GM21786 (cell line): ENCODE results near the gene PHAF1.
"Not testable (repeated sequence)": the region's sequence is repeated elsewhere in the genome, so short reads cannot be mapped to it uniquely, and the experiment has no call there.

Source experiments
- ATAC-seq: cut with Tn5 transposase; IDR thresholded peaks from one replicate; pipeline ENCODE4 v1.9.1; 2021; ENCODE audit not compliant: unreplicated experiment

Gene PHAF1

GRCh38 chr16:67104845-67105244 lies 4.9 kb upstream of the PHAF1 start:
- ATAC-seq, result no peak

DNA sequence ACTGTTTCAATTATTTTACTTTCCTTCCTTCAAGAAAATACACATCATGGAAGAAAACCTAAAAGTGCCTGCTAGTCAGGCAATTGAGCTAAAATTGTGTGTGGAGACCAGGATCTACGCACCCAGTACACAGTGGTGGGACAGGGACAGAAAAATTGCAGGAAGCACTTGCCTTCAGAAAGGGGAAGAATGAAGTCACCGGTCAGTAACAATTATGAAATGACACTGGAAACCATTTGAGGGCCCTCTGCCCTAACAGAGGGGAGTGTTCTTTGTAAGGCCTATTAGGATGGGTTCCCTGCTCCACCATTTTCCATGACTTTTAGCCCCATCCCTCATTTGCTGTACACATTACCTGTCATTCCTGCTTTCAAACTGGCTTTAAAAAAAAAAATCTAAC lies 4.5 kb upstream of the PHAF1 start:
- no peak for ATAC-seq

DNA sequence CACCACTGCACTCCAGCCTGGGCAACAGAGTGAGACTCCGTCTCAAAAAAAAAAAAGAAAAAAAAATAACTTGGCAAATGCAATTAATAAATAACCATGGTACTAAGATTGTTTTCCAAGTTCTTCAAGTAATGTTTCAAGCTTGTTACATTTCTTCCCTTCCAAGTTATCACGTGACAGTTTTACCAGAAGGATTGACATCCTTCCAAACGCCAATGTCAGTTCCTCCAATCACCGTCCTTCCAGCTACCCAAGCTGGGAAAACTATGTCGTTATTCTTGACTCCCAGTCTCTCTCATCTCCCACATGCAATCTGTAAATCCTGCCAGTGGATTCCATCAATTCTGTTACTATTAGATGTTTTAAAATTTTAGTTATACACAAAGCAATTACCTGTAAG lies 3.9 kb upstream of the PHAF1 start:
- ATAC-seq, result no peak

- ATAC-seq, result no peak
Observed at GRCh38 chr16:67108489-67108888, 1.3 kb upstream of the PHAF1 start.

DNA sequence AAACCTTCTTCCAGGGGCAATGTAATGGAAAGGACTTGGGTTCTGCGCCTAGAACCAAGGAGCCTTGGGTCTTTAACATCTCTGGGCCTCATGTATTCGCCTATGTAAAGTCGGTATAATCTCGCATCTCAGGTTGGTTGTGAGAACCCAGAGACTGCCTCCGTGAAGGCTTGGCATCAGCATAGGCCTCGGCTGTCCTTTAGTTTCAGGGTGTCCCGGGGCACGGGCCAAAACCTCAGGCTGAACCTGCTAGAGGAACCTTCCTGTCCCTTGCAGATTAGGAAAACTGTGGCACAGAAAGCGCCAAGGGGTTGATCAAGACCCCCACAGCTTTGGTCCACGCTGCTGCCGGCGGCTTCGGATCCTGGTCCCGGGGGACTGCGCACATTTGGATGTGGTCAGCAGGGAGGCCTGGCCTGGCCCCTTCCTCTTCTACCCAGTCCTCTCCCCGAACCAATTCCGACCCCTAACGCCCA lies 772 bp upstream of the PHAF1 start:
- no peak for ATAC-seq

GRCh38 chr16:67111951-67112444 lies 2.3 kb downstream of the PHAF1 start:
- no peak for ATAC-seq

DNA sequence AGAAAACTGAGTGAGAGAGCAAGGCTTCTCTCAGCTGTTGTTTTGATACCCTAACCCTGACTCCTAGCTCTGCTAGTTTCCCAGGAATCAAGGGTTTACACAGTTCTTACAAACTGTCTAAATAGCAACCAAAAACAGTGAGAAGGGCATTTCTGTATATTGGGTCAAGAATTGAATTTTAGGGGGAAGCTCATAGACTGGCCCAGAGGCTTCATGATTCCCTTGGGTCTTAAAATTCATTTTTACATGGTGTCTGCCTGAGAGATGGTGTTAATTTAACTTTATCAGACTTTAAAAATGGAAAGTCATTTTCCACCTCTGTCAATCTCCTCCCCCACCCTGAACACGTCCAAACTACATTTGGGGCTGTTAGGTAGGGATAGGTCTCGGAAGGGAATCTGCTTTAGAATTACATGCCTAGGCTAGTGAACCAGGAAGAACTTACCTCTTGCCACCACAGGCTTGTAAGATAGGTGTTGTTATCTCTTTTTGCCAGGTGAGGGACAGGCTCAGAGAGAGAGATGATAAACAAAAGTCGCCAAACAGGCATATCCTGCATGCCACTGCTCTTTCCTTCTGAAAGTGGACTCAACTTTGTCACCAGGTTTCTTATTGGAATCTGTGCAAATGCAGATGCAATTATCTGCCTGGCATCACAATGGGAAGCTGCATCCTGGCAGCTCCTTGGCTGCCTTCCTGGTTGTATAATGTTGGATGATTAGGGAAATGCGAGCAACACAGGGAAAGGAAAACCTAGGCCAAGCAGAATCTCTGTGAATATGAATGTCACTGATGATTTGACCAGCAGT lies 3.1 kb downstream of the PHAF1 start:
- no peak for ATAC-seq

DNA sequence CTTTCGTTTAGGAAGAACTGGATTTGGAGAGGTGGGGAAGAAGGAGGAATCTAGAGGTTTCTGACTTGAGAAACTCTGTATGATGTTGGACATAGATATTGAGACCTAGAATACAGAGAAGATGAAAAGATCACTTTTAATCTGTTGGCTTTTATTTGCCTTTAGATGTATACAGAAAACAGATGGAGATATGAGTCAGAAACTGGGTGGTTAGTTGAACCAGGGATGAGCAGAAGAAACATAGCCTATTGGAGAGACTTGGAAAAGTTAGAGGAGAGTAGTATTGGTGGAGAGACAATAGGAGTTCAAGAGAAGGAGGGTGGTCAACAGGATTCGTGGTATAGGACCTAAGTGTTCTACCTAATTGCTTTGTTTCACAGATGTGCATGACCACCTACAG lies 5.1 kb downstream of the PHAF1 start:
- no peak for ATAC-seq

DNA sequence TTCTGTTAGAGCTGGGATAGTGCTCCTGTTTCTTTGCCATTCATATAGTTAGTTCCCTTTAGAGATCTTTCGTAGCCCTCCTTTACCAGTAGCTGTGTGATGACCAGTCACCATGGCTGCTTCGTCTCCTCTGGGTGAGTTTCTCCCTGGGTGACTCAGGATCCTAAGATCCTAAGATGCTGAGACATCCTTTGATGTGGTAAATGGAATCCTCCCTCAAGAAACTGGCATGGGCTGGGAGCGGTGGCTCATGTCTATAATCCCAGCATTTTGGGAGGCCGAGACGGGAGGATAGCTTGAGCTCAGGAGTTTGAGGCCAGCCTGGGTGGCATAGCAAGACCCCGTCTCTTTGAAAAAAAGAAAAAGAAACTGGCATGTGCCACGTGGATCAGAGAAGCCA lies 5.9 kb downstream of the PHAF1 start:
- ATAC-seq, result no peak

GRCh38 chr16:67116388-67117311 lies 6.9 kb downstream of the PHAF1 start:
- ATAC-seq, result no peak

- no peak for ATAC-seq
Observed at GRCh38 chr16:67117716-67118115, 8.0 kb downstream of the PHAF1 start.

DNA sequence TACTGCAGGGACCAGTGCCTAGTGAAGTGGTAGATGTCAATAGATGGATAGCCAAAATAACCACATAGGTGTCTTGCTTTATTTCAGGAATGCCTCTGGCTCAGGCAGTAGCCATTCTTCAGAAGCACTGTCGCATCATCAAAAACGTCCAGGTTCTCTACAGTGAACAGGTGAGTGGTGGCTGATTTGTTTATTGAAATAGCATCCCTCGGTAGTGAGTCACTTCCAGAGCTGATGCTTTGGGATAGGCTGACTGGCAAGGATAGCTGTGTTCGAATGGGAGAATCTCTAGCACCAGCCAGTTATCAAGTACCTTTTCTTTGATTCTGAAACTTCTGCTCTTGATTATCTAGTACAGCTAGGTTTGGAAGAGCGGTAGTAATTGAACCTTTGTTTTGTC lies 10.3 kb downstream of the PHAF1 start:
- ATAC-seq, result no peak

DNA sequence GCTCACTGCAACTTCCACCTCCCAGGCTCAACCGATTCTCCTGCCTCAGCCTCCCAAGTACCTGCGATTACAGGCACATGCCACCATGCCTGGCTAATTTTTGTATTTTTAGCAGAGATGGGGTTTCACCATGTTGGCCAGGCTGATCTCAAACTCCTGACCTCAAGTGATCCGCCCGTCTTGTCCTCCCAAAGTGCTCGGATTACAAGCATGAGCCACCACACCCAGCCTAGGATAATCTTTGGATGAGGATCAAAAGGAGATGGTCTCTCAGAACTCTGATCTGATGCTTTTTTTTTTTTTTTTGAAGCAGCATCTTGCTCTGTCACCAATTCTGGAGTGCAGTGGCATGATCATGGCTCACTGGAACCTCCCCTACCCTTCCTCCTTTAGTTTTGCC lies 13.1 kb downstream of the PHAF1 start:
- not testable (repeated sequence) for ATAC-seq

GRCh38 chr16:67128417-67128816 lies 18.7 kb downstream of the PHAF1 start:
- no peak for ATAC-seq

DNA sequence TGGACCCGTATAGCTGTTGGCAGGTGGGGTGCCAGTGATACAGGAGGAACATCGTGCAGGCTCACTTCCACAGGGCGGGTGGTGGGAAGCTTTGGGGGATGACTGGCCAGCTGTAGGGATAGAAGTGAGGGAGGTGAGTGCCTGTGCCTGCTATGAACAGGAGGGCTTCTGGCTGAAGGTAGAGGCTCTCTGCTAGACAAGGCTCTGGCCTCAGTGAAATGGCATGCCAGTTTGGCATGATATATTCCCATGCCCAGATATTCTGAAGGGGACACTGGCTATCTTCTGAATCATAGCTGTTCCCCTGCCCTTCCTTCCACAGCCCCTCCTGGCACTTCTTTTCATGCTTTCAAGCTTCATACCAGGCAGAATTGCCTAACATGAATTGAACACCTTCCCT lies 19.1 kb downstream of the PHAF1 start:
- no peak for ATAC-seq

DNA sequence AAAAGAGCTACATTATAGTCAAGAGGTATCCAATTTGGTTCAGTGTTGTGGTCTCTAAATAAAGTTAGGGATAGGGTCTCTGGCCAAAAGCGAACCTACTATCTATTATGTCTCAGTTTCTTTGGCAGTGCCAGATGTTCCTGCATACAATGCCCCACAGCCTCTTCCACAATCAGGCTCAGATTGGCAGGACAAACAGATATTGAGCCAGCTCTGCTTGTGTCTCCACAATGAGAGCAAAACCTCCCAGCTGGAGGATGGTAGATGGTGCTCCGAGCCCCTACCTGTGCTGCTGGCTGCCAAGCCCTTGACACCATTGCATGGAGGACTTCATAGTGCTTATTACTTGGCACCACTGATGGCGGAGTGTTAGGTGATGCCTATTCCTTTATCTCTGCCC lies 19.7 kb downstream of the PHAF1 start:
- ATAC-seq, result no peak

DNA sequence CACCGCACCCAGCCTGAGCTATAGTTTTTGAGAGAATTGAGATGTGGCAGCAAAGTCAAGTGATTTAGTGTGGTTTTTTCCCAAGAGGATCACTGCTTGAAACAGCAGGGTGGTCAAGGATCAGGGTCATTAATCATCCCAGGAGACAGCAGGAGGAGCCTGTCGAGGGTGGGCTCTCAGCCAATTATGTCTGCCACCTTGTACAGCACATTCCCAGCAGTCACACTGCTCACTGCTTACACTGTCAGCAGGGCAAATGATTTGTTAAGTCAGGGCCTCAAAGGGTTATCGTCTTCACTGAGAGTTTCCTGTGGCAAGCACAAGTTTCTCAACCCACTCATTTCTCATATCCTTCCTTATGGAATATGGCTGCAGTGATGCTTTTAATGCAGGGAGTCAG lies 27.9 kb downstream of the PHAF1 start:
- ATAC-seq, result no peak

DNA sequence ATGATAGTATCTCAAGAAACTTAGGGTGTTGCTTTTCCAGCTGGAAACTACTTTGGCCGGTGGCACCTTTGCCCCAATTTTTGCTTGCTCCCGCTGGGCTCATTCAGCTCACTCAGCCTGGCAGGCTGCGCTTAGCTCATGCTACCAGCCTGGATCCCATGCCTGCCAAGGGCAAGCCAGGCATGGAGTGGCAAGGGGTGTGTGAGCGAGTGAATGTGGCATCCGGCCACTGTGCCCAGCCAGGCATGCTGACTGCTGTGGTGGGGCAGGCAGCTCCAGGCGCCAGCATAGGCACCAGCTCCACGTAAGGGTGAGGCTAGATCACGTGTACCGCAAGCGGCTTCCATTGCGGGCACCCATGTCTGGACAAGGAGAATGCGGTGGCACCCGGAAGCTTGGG lies 31.6 kb downstream of the PHAF1 start:
- ATAC-seq, result no peak

DNA sequence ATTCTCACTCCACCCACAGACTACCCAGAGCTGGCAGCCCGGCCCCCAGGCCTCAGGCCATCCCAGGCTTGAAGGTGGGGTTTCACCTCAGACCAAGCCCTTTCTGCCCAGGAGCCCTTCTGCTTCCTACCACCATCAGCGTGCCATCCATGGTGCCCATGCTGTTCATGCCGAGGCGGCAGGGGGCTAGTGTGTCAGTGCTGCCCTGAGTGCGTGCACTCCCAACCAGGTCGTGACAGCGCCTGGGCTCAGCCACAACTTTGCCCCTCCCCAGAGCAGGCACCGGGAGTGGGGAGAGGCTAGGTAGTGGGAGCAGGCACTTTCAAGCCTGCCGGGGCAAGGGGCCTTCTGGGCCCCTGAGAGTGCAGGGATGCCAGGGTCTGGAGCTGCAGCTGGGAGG lies 32.6 kb downstream of the PHAF1 start:
- no peak for ATAC-seq

- no peak for ATAC-seq
Observed at GRCh38 chr16:67144943-67145342, 35.2 kb downstream of the PHAF1 start.

- ATAC-seq, result no peak
Observed at GRCh38 chr16:67145746-67146145, 36.0 kb downstream of the PHAF1 start.
